Astrocyte (in vitro differentiated cells and primary cell): Measurements from ENCODE around the gene AUTS2. TPM values are rescaled to one million over a fixed set of nuclear protein-coding genes. Genes with fewer than 3 reads are reported as not detected.

ENCODE experiments used
- DNase-seq: peaks from one replicate; pipeline ENCODE4 v3.0.0-alpha.2; 2010; ENCODE audit warnings: low read depth
- FAIRE-seq: peaks from 2 replicates; lab custom pipeline; 2011; peaks lifted over from hg19 to GRCh38; lab: Jason Lieb, UNC
- H2AFZ ChIP-seq: 2 replicates; pipeline ENCODE4 v1.6.0; 2012; ENCODE audit warnings: low read depth, low read length, inconsistent platforms
- H3K27ac ChIP-seq: 2 replicates; pipeline ENCODE4 v1.5.1; 2011; ENCODE audit warnings: low read depth, low read length, inconsistent platforms
- H3K27me3 ChIP-seq: 2 replicates; pipeline ENCODE4 v1.6.0; 2011; ENCODE audit warnings: low read length, inconsistent platforms; ENCODE audit not compliant: insufficient read depth
- H3K36me3 ChIP-seq: 2 replicates; pipeline ENCODE4 v1.5.1; 2011; ENCODE audit warnings: low read length, inconsistent platforms; ENCODE audit not compliant: insufficient read depth
- H3K4me1 ChIP-seq: 2 replicates; pipeline ENCODE4 v1.5.1; 2011; ENCODE audit warnings: low read length, inconsistent platforms; ENCODE audit not compliant: insufficient read depth
- H3K4me2 ChIP-seq: 2 replicates; pipeline ENCODE4 v1.6.0; 2012; ENCODE audit warnings: low read length, inconsistent platforms
- H3K4me3 ChIP-seq: 2 replicates; pipeline ENCODE4 v1.5.1; 2011; ENCODE audit warnings: low read depth, mild to moderate bottlenecking, low read length, inconsistent platforms; ENCODE audit not compliant: insufficient read depth
- H3K79me2 ChIP-seq: 2 replicates; pipeline ENCODE4 v1.6.0; 2012; ENCODE audit warnings: mild to moderate bottlenecking, low read length, inconsistent platforms; ENCODE audit not compliant: insufficient read depth
- H3K9ac ChIP-seq: 2 replicates; pipeline ENCODE4 v1.6.0; 2012; ENCODE audit warnings: mild to moderate bottlenecking, low read length, inconsistent platforms
- H3K9me3 ChIP-seq: 2 replicates; pipeline ENCODE4 v1.5.1; 2012; ENCODE audit warnings: low read depth, mild to moderate bottlenecking, low read length, inconsistent platforms; ENCODE audit not compliant: insufficient read depth
- H4K20me1 ChIP-seq: 2 replicates; pipeline ENCODE4 v1.6.0; 2012; ENCODE audit warnings: low read length, inconsistent platforms; ENCODE audit not compliant: insufficient read depth
- H3K27ac Mint-ChIP-seq: one replicate; pipeline ENCODE4 v1.8.0; 2021; ENCODE audit warnings: mild to moderate bottlenecking, mixed read lengths; ENCODE audit not compliant: unreplicated experiment
- H3K27me3 Mint-ChIP-seq: one replicate; pipeline ENCODE4 v1.8.0; 2021; ENCODE audit warnings: low read depth, mixed read lengths; ENCODE audit not compliant: unreplicated experiment
- H3K36me3 Mint-ChIP-seq: one replicate; pipeline ENCODE4 v1.8.0; 2021; ENCODE audit warnings: low read depth, mixed read lengths; ENCODE audit not compliant: unreplicated experiment
- H3K4me1 Mint-ChIP-seq: one replicate; pipeline ENCODE4 v1.8.0; 2021; ENCODE audit warnings: low read depth, mixed read lengths; ENCODE audit not compliant: unreplicated experiment
- H3K4me3 Mint-ChIP-seq: one replicate; pipeline ENCODE4 v1.8.0; 2021; ENCODE audit warnings: mild to moderate bottlenecking, moderate library complexity, mixed read lengths; ENCODE audit not compliant: unreplicated experiment
- H3K9me3 Mint-ChIP-seq: one replicate; pipeline ENCODE4 v1.8.0; 2021; ENCODE audit warnings: mild to moderate bottlenecking, mixed read lengths; ENCODE audit not compliant: unreplicated experiment
- EZH2 ChIP-seq: IDR thresholded peaks from 2 replicates; pipeline ENCODE4 v1.6.1; 2012; ENCODE audit warnings: mild to moderate bottlenecking, low read length, inconsistent platforms; ENCODE audit not compliant: insufficient read depth
- total RNA-seq: library from RNA; stranded (reverse); gene quantifications from 2 replicates; pipeline ENCODE4 v1.2.1, GENCODE V29; 2021
- TF ChIP-seq, protein P1 (sequence below): IDR thresholded peaks from 2 replicates; pipeline ENCODE4 v1.5.1; 2011; ENCODE audit warnings: low read depth, mild to moderate bottlenecking, inconsistent platforms, low read length, moderate library complexity; ENCODE audit not compliant: insufficient read depth

AUTS2 gene
- total RNA-seq, 1 donor from 2014 or later, result 73.2 TPM

GRCh38 chr7:69670701-69671100 lies 72.4 kb downstream of the AUTS2 start:
- TF ChIP-seq, protein P1, sequence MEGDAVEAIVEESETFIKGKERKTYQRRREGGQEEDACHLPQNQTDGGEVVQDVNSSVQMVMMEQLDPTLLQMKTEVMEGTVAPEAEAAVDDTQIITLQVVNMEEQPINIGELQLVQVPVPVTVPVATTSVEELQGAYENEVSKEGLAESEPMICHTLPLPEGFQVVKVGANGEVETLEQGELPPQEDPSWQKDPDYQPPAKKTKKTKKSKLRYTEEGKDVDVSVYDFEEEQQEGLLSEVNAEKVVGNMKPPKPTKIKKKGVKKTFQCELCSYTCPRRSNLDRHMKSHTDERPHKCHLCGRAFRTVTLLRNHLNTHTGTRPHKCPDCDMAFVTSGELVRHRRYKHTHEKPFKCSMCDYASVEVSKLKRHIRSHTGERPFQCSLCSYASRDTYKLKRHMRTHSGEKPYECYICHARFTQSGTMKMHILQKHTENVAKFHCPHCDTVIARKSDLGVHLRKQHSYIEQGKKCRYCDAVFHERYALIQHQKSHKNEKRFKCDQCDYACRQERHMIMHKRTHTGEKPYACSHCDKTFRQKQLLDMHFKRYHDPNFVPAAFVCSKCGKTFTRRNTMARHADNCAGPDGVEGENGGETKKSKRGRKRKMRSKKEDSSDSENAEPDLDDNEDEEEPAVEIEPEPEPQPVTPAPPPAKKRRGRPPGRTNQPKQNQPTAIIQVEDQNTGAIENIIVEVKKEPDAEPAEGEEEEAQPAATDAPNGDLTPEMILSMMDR, result no peak
- no peak for TF ChIP-seq EZH2
- H3K36me3 ChIP-seq, result no peaks in the 10 kb centered on the region
- no peak overlapping the region for H3K4me3 ChIP-seq
- H2AFZ ChIP-seq, result no peak overlapping the region
- no peak overlapping the region for H3K27ac ChIP-seq
- peaks cover 5% of the 10 kb centered on the region for H3K4me1 ChIP-seq
- peak overlapping the region; percentile 8 for H3K4me2 ChIP-seq
- no peaks in the 10 kb centered on the region for H3K9me3 ChIP-seq
- Mint-ChIP-seq H3K27me3 (no peaks in the 10 kb centered on the region), H3K9me3 (no peaks in the 10 kb centered on the region), H3K27ac (no peak overlapping the region), H3K4me3 (no peak overlapping the region), H3K36me3 (no peaks in the 10 kb centered on the region), H3K4me1 (peaks cover 19% of the 10 kb centered on the region)
- no peak overlapping the region for H3K9ac ChIP-seq
- peak; percentile 83 for DNase-seq
- no peak for FAIRE-seq
- H4K20me1 ChIP-seq, result peaks cover 36% of the 10 kb centered on the region
- H3K79me2 ChIP-seq, result peaks cover 20% of the 10 kb centered on the region
- H3K27me3 ChIP-seq, result no peaks in the 10 kb centered on the region

DNA sequence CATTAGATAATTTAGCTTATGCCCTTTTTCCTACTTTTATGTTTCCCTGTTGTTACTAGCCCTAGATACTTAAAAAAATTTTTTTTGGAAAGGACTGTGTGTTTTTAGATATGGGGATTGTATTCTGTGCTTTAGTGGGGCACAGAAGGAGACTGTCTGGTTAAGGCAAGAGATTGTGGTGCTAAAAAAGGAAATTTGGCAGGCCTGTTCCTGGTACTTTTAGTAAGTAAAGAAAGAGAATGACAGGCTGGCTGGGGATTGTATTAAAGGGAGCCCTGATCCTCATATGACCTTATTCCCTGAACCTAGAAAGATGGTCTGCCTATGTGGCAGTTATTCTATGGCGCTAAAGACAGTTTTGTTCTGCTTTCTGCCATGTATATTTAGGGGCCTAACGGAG lies 74.8 kb downstream of the AUTS2 start:
- Histone ChIP-seq H2AFZ (no peak overlapping the region), H3K27ac (no peak overlapping the region), H4K20me1 (peaks cover 53% of the 10 kb centered on the region), H3K4me2 (no peak overlapping the region), H3K9ac (no peak overlapping the region), H3K4me3 (no peak overlapping the region), H3K27me3 (no peaks in the 10 kb centered on the region), H3K36me3 (no peaks in the 10 kb centered on the region), H3K9me3 (no peaks in the 10 kb centered on the region), H3K4me1 (peaks cover 5% of the 10 kb centered on the region), H3K79me2 (peaks cover 19% of the 10 kb centered on the region)
- no peak overlapping the region for H3K4me3 Mint-ChIP-seq
- no peak for TF ChIP-seq EZH2
- TF ChIP-seq, protein P1, result no peak
- FAIRE-seq, result no peak
- peaks cover 25% of the 10 kb centered on the region for H3K4me1 Mint-ChIP-seq
- no peak for DNase-seq
- no peaks in the 10 kb centered on the region for H3K36me3 Mint-ChIP-seq
- H3K9me3 Mint-ChIP-seq, result no peaks in the 10 kb centered on the region
- no peaks in the 10 kb centered on the region for H3K27me3 Mint-ChIP-seq
- H3K27ac Mint-ChIP-seq, result no peak overlapping the region

DNA sequence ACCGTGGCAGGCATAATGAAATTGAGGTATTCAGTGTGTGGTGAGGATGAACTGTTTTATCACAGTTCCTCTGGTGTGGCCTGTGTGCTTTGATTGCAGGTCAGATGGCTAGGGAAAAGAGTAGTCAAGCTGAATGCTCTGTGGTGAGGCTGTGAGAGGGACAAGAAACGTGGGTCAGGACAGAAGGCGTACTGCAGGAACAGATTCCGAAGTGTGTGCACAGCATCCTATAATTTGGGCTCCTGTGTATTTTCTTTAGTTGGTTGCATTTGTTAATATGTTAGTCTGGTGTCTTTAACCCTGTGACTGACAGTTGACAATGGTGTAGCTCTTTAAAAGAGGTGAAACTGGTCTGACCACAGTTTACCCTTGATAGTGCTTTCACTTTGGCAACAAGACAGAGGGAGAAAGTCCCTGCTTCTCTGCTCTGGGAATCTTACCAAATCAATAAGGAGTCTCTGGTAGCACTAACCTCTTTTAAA lies 76.5 kb downstream of the AUTS2 start:
- no peak for TF ChIP-seq EZH2
- TF ChIP-seq, protein P1, result no peak
- Histone ChIP-seq H3K4me1 (peaks cover 5% of the 10 kb centered on the region), H3K9me3 (no peaks in the 10 kb centered on the region), H3K27ac (no peak overlapping the region), H3K9ac (no peak overlapping the region), H3K79me2 (peaks cover 23% of the 10 kb centered on the region), H4K20me1 (peaks cover 65% of the 10 kb centered on the region), H3K4me2 (no peak overlapping the region), H3K27me3 (no peaks in the 10 kb centered on the region), H3K4me3 (no peak overlapping the region), H3K36me3 (no peaks in the 10 kb centered on the region), H2AFZ (no peak overlapping the region)
- Mint-ChIP-seq H3K36me3 (no peaks in the 10 kb centered on the region), H3K4me3 (no peak overlapping the region), H3K27me3 (no peaks in the 10 kb centered on the region), H3K9me3 (no peaks in the 10 kb centered on the region), H3K4me1 (peaks cover 27% of the 10 kb centered on the region), H3K27ac (no peak overlapping the region)
- no peak for DNase-seq
- FAIRE-seq, result no peak
